K562 (cell line): ENCODE measurements around the gene CERS1. TPM values are rescaled to one million over a fixed set of nuclear protein-coding genes. Genes with fewer than 3 reads are reported as not detected.

Experiments used
- GATAD2B ChIP-seq: fragments of 450-650 bp; IDR thresholded peaks from 2 replicates; pipeline ENCODE4 v1.6.1; 2017; ENCODE audit warnings: mild to moderate bottlenecking, borderline replicate concordance
- GTF2E2 ChIP-seq: fragments of 200-800 bp; sonication (Bioruptor generic); IDR thresholded peaks from 2 replicates; pipeline ENCODE4 v1.6.1; 2016; ENCODE audit warnings: missing genetic modification characterization, missing compliant biosample characterization
- KHSRP ChIP-seq: fragments of 450-650 bp; IDR thresholded peaks from 2 replicates; pipeline ENCODE4 v1.6.1; 2017
- POLR2G ChIP-seq: fragments of 200-400 bp; formaldehyde crosslinking; IDR thresholded peaks from 2 replicates; pipeline ENCODE4 v1.6.1; 2017; ENCODE audit warnings: low read depth, mild to moderate bottlenecking, antibody characterized with exemption, low read length, moderate library complexity
- PYGO2 ChIP-seq: fragments of 450-650 bp; IDR thresholded peaks from 2 replicates; pipeline ENCODE4 v1.6.1; 2016; ENCODE audit warnings: mild to moderate bottlenecking, missing genetic modification characterization, moderate library complexity, missing compliant biosample characterization
- RAD51 ChIP-seq: fragments of 450-650 bp; IDR thresholded peaks from 2 replicates; pipeline ENCODE4 v1.7.1; 2016; ENCODE audit warnings: low read depth, mild to moderate bottlenecking, borderline replicate concordance
- SMAD3 ChIP-seq: fragments of 450-650 bp; formaldehyde crosslinking; conservative IDR thresholded peaks from 2 replicates; pipeline ENCODE4 v1.4.0; 2020; ENCODE audit warnings: mild to moderate bottlenecking
- TSC22D4 ChIP-seq: fragments of 450-650 bp; IDR thresholded peaks from 2 replicates; pipeline ENCODE4 v1.6.1; 2016; ENCODE audit warnings: missing genetic modification characterization, missing biosample characterization, control low read depth
- ZC3H8 ChIP-seq: fragments of 450-650 bp; IDR thresholded peaks from 2 replicates; pipeline ENCODE4 v1.6.1; 2017
- ZNF282 ChIP-seq: sonication (generic); formaldehyde crosslinking; IDR thresholded peaks from 2 replicates; pipeline ENCODE4 v1.8.1; 2023; ENCODE audit warnings: missing genetic modification reagents
- ZNF695 ChIP-seq: fragments of 450-650 bp; formaldehyde crosslinking; IDR thresholded peaks from 2 replicates; pipeline ENCODE4 v1.4.0; 2020; ENCODE audit warnings: mild to moderate bottlenecking, moderate library complexity
- ZNF75A ChIP-seq: fragments of 450-650 bp; formaldehyde crosslinking; IDR thresholded peaks from 2 replicates; pipeline ENCODE4 v1.4.0; 2020; ENCODE audit warnings: mild to moderate bottlenecking
- ZNF76 ChIP-seq: fragments of 250-450 bp; sonication (Bioruptor Pico); IDR thresholded peaks from 2 replicates; pipeline ENCODE4 v1.4.0; 2020; ENCODE audit warnings: mild to moderate bottlenecking, moderate library complexity, borderline replicate concordance
- polyA plus RNA-seq, 8 experiments: library from polyadenylated mRNA; depleted of rRNA in 4 of 8; stranded (reverse) in 5 of 8; unstranded in 3 of 8; fragments of >200 nt; fragmentation: Nextera tagmentation in 2 of 8; fragmentation: Illumina TruSeq in 1 of 8; extraction: Ambion mirVana in 2 of 8; extraction: Trizol in 1 of 8; gene quantifications; 2 replicates each; pipeline versions ENCODE4 v1.2.1 to v1.2.3, GENCODE V29; 2011 to 2014; ENCODE audit warnings: inconsistent platforms in 1 of 8, missing spikeins in 1 of 8
- total RNA-seq, 7 experiments: library from RNA; depleted of rRNA in 6 of 7; stranded (reverse); fragments of >200 nt in 6 of 7; fragmentation: Illumina TruSeq in 2 of 7; extraction: Trizol in 2 of 7; gene quantifications; 2 replicates each; pipeline versions ENCODE4 v1.2.1 to v1.2.3, GENCODE V29; 2011 to 2021; ENCODE audit warnings: low replicate concordance in 1 of 7
- TF ChIP-seq, protein P1 (sequence below), 2 experiments: fragments of 450-650 bp; IDR thresholded peaks; 2 replicates each; pipeline ENCODE4 v1.6.1; 2018; ENCODE audit warnings: mild to moderate bottlenecking in 2 of 2, low read depth in 1 of 2; ENCODE audit not compliant: partially characterized antibody in 2 of 2
- TF ChIP-seq, protein P2 (sequence below): fragments of 250-450 bp; sonication (Bioruptor Pico); IDR thresholded peaks from 2 replicates; pipeline ENCODE4 v1.8.0; 2021; ENCODE audit warnings: borderline replicate concordance, mild to moderate bottlenecking, moderate library complexity; ENCODE audit not compliant: poor library complexity, severe bottlenecking
- TF ChIP-seq, protein P3 (sequence below): sonication (generic); formaldehyde crosslinking; IDR thresholded peaks from 2 replicates; pipeline ENCODE4 v1.8.1; 2022; ENCODE audit warnings: missing genetic modification reagents
- TF ChIP-seq, protein P4 (sequence below): fragments of 250-450 bp; sonication (Bioruptor Pico); IDR thresholded peaks from 2 replicates; pipeline ENCODE4 v1.5.0; 2021; ENCODE audit warnings: mild to moderate bottlenecking, moderate library complexity
- TF ChIP-seq, protein P5 (sequence below): fragments of 450-650 bp; formaldehyde crosslinking; IDR thresholded peaks from 2 replicates; pipeline ENCODE4 v1.4.0; 2020; ENCODE audit warnings: mild to moderate bottlenecking

The CERS1 gene
- total and polyA plus RNA-seq, 9 of the 15 experiments (the other 6 are each of a cell fraction or from before 2014, with no cell fraction given) = 0.33 to 1.5 (median 0.86) TPM; not detected in 2

DNA sequence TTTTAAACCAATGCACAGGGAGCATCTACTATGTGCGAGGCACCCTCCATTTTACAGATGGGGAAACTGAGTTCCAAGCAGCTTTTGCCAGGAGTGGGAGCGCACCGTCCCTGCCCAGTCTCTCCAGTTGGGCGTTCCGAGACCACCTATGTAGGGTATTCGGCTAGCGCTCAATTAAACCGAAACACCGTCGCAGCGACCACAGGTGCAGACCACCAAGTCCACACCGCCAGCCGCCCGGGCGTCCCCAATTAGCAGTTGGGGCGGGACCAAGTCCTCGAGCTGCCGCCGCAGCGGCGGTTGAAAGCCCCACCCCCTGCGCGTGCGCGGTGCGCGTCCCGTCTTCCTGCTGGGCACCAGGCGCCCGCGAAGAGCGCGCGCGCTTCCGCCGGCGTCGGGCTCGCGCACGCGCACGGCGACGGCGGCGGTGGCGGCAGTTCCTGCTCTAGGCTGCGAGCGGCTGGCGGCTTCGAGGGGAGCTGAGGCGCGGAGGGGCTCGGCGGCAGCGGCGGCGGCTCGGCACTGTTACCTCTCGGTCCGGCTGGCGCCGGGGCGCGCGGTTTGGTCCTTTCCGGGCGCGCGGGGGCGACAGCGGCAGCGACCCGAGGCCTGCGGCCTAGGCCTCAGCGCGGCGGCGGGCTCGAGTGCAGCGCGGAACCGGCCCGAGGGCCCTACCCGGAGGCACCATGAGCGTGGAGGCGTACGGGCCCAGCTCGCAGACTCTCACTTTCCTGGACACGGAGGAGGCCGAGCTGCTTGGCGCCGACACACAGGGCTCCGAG lies 64.2 kb downstream of the CERS1 start, which contains the start of gene UPF1 (continued):
- TF ChIP-seq, protein P1, sequence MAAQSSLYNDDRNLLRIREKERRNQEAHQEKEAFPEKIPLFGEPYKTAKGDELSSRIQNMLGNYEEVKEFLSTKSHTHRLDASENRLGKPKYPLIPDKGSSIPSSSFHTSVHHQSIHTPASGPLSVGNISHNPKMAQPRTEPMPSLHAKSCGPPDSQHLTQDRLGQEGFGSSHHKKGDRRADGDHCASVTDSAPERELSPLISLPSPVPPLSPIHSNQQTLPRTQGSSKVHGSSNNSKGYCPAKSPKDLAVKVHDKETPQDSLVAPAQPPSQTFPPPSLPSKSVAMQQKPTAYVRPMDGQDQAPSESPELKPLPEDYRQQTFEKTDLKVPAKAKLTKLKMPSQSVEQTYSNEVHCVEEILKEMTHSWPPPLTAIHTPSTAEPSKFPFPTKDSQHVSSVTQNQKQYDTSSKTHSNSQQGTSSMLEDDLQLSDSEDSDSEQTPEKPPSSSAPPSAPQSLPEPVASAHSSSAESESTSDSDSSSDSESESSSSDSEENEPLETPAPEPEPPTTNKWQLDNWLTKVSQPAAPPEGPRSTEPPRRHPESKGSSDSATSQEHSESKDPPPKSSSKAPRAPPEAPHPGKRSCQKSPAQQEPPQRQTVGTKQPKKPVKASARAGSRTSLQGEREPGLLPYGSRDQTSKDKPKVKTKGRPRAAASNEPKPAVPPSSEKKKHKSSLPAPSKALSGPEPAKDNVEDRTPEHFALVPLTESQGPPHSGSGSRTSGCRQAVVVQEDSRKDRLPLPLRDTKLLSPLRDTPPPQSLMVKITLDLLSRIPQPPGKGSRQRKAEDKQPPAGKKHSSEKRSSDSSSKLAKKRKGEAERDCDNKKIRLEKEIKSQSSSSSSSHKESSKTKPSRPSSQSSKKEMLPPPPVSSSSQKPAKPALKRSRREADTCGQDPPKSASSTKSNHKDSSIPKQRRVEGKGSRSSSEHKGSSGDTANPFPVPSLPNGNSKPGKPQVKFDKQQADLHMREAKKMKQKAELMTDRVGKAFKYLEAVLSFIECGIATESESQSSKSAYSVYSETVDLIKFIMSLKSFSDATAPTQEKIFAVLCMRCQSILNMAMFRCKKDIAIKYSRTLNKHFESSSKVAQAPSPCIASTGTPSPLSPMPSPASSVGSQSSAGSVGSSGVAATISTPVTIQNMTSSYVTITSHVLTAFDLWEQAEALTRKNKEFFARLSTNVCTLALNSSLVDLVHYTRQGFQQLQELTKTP (IDR thresholded peaks at IDR 0.05; ENCODE audit: low read depth in 1 of 2, partially characterized antibody in 2 of 2) = no peak
- TF ChIP-seq RAD51 = no peak
- TF ChIP-seq GATAD2B = peak; percentile 96
- TF ChIP-seq ZC3H8 = no peak
- TF ChIP-seq, protein P2, sequence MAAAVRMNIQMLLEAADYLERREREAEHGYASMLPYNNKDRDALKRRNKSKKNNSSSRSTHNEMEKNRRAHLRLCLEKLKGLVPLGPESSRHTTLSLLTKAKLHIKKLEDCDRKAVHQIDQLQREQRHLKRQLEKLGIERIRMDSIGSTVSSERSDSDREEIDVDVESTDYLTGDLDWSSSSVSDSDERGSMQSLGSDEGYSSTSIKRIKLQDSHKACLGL (CRISPR knock-in tag) = no peak
- TF ChIP-seq TSC22D4 (tag) = no peak
- TF ChIP-seq PYGO2 = no peak
- TF ChIP-seq, protein P3, sequence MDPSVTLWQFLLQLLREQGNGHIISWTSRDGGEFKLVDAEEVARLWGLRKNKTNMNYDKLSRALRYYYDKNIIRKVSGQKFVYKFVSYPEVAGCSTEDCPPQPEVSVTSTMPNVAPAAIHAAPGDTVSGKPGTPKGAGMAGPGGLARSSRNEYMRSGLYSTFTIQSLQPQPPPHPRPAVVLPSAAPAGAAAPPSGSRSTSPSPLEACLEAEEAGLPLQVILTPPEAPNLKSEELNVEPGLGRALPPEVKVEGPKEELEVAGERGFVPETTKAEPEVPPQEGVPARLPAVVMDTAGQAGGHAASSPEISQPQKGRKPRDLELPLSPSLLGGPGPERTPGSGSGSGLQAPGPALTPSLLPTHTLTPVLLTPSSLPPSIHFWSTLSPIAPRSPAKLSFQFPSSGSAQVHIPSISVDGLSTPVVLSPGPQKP (CRISPR knock-in tag) = no peak
- TF ChIP-seq, protein P4, sequence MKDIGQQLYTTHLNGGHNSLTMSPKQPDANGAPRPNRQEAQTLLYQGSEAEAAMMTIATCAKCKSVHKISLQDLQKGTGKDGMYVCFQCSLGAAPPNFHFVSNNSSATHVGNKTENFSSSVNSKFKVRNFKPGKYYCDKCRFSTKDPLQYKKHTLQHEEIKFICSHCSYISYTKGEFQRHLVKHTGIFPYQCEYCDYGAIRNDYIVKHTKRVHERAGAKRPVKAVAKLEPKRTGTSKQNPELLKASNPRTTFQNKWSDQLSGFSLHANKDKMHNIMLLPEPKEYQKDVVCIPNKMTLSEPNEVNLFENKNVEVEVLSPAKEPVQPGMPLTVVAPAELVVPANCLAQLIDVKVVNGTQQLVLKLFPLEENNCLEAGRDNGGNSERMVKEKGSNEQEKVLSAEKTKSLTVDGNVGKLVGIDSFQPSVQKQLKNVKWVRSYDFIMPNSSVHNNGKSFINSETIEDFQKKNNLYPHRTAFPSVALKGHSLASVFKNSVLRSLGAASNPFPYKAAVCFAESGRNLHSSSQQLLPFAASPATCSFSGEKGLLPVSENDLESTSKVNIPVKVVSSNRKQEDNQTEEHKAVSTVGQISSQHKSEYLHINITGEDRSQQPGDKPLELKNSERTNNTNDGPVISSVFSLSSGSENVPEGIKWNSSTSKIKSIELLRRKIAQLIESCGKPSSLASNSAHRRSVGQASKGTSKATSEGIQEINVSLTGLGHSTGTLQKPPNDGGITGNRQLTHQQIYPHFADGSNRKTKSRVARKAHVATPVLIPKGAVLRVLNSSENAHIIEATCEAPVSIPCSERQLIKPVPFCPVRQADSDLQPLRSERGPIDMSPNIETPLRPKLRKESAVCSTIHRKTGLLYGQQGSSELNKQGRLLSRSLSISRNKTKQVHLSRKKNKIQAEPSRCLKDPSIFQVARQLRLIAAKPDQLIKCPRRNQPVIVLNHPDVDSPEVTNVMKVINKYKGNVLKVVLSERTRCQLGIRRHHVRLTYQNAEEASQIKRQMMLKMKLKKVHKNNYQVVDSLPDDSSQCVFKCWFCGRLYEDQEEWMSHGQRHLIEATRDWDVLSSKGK = no peak
- no peak for TF ChIP-seq SMAD3 (CRISPR knock-in tag)
- no peak for TF ChIP-seq ZNF695 (CRISPR knock-in tag)
- no peak for TF ChIP-seq ZNF75A (CRISPR knock-in tag)
- peak; percentile 54; the same call in 1 of the 2 replicates for TF ChIP-seq ZNF76
- no peak for TF ChIP-seq KHSRP
- TF ChIP-seq, protein P5, sequence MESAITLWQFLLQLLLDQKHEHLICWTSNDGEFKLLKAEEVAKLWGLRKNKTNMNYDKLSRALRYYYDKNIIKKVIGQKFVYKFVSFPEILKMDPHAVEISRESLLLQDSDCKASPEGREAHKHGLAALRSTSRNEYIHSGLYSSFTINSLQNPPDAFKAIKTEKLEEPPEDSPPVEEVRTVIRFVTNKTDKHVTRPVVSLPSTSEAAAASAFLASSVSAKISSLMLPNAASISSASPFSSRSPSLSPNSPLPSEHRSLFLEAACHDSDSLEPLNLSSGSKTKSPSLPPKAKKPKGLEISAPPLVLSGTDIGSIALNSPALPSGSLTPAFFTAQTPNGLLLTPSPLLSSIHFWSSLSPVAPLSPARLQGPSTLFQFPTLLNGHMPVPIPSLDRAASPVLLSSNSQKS (CRISPR knock-in tag) = no peak
- no peak; the same call in 1 of the 2 replicates for TF ChIP-seq ZNF282 (CRISPR knock-in tag)
- peak; percentile 94 for TF ChIP-seq POLR2G
- no peak for TF ChIP-seq GTF2E2
